ENCODE results near the gene TUBB4A.

The TUBB4A gene

DNA sequence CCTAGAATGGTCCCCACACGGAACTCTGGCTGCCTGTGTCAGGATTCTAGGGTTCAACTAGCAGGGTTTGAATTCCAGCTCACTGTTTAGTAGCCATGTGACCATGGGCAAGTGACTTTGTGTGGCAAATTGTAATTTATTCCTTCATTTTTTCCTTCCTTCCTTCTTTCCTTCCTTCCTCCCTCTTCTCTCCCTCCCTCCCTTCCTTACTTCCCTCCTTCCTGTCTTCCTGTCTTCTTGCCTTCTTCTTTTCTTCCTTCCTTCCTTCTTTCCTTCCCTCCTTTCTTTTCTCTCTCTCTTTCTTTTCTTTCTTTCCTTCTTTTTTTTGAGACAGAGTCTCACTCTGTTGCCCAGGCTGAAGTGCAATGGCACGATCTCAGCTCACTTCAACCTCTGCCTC lies 12.0 kb downstream of the TUBB4A start:
- peak overlapping the region; percentile 68 for H3K4me3 ChIP-seq (ENCODE audit: low read depth, low read length)
- TF ChIP-seq, protein P1, sequence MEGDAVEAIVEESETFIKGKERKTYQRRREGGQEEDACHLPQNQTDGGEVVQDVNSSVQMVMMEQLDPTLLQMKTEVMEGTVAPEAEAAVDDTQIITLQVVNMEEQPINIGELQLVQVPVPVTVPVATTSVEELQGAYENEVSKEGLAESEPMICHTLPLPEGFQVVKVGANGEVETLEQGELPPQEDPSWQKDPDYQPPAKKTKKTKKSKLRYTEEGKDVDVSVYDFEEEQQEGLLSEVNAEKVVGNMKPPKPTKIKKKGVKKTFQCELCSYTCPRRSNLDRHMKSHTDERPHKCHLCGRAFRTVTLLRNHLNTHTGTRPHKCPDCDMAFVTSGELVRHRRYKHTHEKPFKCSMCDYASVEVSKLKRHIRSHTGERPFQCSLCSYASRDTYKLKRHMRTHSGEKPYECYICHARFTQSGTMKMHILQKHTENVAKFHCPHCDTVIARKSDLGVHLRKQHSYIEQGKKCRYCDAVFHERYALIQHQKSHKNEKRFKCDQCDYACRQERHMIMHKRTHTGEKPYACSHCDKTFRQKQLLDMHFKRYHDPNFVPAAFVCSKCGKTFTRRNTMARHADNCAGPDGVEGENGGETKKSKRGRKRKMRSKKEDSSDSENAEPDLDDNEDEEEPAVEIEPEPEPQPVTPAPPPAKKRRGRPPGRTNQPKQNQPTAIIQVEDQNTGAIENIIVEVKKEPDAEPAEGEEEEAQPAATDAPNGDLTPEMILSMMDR (IDR thresholded peaks at IDR 0.05; ENCODE audit: low read depth, low read length, missing control alignments), result no peak
- no peak for DNase-seq (ENCODE audit: low read depth)

DNA sequence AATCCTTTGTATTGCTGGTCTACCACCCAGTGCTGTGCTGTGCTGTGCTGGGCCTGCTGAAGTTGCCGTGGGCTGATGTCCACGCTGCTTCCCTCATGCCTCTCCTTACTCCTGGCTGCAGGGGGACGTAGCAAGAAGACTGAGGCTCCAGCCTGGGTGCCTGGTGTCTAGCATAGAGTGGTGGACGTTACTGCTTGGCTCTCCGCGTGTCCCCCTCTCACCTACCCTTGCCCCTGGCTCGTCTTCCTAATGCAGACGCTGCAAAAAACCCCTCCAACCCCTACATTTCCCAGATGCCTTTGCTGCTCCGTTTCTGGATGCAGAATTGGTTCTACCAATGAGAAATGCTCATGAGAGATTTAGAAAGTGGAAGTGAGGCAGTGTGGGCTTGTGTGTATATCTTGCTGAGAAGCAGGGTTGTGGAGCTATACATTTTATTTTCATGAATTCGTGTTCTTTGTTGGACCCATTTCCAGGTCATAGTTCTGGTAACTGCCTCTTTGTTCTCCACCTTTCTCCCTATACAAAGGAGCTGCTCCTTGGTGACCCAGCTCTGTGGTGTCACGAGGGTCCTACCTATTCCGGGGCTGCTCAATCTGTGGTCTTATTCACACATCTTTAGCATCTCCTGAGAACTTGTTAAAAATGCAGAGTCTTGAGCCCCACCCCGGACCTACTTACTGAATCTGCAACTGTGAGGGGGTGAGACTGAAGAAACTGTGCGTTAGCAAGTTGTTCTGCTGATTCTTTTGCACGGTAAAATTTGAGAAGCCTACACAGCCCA lies 12.6 kb downstream of the TUBB4A start:
- TF ChIP-seq, protein P1 (IDR thresholded peaks at IDR 0.05; ENCODE audit: low read depth, low read length, missing control alignments), result no peak
- DNase-seq (ENCODE audit: low read depth), result peak; percentile 57
- H3K4me3 ChIP-seq (ENCODE audit: low read depth, low read length), result peak overlapping the region; percentile 68

DNA sequence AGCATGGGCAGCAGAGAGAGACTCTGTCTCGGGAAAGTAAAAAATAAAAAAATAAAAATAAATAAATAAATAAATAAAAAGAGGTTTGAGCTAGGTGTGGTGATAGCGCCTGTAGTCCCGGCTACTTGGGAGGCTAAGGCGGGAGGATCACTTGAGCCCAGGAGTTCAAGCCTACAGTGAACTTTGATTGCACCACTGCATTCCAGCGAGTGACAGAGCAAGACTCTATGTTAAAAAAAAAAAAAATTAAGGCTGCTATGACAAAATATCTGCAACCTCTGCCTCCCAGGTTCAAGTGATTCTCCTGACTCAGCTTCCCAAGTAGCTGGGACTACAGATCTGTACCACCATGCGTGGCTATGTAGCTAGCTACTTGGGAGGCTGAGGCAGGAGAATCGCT lies 17.3 kb downstream of the TUBB4A start:
- TF ChIP-seq, protein P1 (IDR thresholded peaks at IDR 0.05; ENCODE audit: low read depth, low read length, missing control alignments), result no peak
- no peak overlapping the region for H3K4me3 ChIP-seq (ENCODE audit: low read depth, low read length)
- DNase-seq (ENCODE audit: low read depth), result no peak

DNA sequence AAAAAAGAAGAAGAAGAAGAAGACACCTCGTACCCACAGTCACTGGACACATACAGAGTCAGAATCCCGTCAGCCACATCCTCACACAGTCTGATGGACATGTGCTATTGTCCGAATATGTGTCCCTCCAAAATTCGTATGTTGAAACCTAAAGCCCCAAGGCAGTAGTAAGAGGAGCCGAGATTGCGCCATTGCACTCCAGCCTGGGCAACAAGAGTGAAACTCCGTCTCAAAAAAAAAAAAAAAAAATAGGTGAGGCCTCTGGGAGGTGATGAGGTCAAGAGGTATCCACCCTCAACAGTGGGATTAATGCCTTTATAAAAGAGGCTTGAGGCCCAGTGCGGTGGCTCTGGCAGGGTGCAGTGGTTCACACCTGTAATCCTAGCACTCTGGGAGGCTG lies 17.9 kb downstream of the TUBB4A start:
- TF ChIP-seq, protein P1 (IDR thresholded peaks at IDR 0.05; ENCODE audit: low read depth, low read length, missing control alignments), result no peak
- no peak for DNase-seq (ENCODE audit: low read depth)
- H3K4me3 ChIP-seq (ENCODE audit: low read depth, low read length), result no peak overlapping the region

DNA sequence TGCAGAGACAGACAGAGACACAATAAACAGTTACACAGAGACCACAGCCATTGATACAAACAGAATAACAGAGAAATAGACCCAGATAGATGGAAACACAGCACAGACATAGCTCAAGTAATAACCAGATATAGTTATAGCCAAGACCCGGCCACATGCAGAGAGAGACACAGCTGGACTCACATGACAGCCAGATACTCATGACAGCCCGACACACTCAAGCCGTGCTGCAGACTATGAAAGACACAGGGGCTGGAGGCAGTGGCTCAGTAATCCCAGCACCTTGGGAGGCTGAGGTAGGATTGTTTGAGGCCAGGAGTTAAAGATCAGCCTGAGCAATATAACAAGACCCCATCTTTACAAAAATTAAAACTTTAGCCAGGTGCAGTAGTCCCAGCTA lies 18.9 kb downstream of the TUBB4A start:
- DNase-seq (ENCODE audit: low read depth), result no peak
- TF ChIP-seq, protein P1 (IDR thresholded peaks at IDR 0.05; ENCODE audit: low read depth, low read length, missing control alignments), result no peak
- no peak overlapping the region for H3K4me3 ChIP-seq (ENCODE audit: low read depth, low read length)

DNA sequence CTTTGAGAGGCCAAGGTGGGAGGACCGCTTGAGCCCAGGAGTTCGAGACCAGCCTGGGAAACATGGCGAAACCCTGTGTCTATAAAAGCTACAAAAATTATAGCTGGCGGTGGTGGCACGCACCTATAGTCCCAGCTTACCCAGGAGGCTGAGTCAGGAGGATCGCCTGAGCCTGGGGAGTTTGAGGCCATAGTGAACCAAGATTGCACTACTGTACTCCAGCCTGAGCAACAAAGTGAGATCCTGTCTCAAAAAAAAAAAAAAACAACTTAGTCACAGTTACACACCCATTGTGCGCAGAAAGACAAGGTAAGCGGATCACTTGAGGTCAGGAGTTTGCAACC lies 19.8 kb downstream of the TUBB4A start:
- TF ChIP-seq, protein P1 (IDR thresholded peaks at IDR 0.05; ENCODE audit: low read depth, low read length, missing control alignments), result no peak
- peak overlapping the region; percentile 74 for H3K4me3 ChIP-seq (ENCODE audit: low read depth, low read length)
- DNase-seq (ENCODE audit: low read depth), result no peak

Data from GM12864 (cell line).